ENCODE results near the gene STK10.

GRCh38 chr5:172064766-172065165 lies 123.3 kb downstream of the STK10 start:
- TF ChIP-seq ZNF384 (IDR thresholded peaks at IDR 0.05): no peak
- no peak for TF ChIP-seq BHLHE40 (IDR thresholded peaks at IDR 0.05; ENCODE audit: borderline replicate concordance)
- no peak for TF ChIP-seq PKNOX1 (IDR thresholded peaks at IDR 0.05)
- no peak for TF ChIP-seq FOXM1 (IDR thresholded peaks at IDR 0.05; ENCODE audit: borderline replicate concordance)
- no peak for TF ChIP-seq FOXK2 (IDR thresholded peaks at IDR 0.05)
- TF ChIP-seq TARDBP (IDR thresholded peaks at IDR 0.05): no peak
- TF ChIP-seq ARNT (IDR thresholded peaks at IDR 0.05): no peak
- TF ChIP-seq L3MBTL2 (conservative IDR thresholded peaks at IDR 0.05): no peak
- TF ChIP-seq LEF1 (IDR thresholded peaks at IDR 0.05; ENCODE audit: borderline replicate concordance): no peak
- no peak for TF ChIP-seq SUZ12 (IDR thresholded peaks at IDR 0.05)
